ENCODE data around the gene CHODL.

- TF ChIP-seq CTCF (conservative IDR thresholded peaks at IDR 0.05; ENCODE audit: low read length) (no peak), EZH2phosphoT487 (IDR thresholded peaks at IDR 0.05; ENCODE audit: borderline replicate concordance) (no peak)
These were observed 8.6 kb downstream of the CHODL start for GRCh38 chr21:18253221-18253620.
